Fibroblast of skin of back (primary cell): ENCODE results near the gene MAN1A1.

ENCODE experiments used
- DNase-seq: peaks from one replicate; pipeline ENCODE4 v3.0.0-alpha.2; 2013

Gene MAN1A1

DNA sequence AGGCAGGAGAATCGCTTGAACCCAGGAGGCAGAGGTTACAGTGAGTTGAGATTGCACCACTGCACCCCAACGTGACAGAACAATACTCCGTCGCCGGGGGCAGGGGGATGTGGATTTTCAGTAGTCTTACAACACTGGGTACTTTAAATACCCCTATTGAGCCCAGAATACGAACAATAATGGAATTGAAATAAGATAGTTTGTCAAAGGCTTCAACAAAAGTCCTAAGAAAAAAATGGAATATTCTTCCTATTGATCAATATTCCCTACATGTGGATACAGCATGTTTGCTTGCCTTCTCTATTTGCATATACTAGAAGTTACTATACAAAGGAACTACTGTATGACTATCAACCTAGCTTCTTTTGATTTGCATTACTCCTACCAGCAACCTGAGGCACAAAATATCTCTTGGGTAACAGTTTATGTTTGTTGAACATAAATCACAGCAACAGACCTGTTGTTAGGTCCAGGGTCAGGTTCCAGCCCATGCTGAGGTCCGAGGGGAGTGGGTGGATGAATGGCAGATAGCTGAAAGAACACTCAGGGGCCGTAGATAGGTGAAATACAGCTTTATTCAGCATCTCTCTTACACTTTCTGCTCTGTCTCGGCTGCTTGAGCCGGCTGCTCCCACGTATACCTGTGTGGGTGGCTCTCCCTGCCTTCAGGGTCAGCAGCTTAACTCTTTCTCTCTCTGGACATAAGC, 23.8 kb downstream of the MAN1A1 start:
- no peak for DNase-seq

DNA sequence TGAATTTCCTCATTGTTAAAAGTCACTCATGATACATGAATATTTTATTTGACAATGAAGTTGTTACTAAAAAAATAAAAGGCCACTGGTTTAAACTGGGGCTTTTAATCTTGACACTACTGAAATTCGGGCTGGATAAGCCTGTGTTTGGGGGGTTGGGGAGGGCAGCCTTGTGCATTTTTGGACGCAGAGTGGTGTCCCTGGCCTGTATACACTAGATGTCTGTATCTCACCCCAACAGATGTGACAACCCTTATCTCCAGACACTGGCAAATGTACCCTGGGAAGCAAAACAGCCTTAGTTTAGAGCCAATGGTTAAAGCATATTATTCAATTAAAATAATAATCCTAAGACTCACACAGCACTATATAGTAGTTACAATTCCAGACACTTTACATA, 24.8 kb downstream of the MAN1A1 start:
- no peak for DNase-seq

DNA sequence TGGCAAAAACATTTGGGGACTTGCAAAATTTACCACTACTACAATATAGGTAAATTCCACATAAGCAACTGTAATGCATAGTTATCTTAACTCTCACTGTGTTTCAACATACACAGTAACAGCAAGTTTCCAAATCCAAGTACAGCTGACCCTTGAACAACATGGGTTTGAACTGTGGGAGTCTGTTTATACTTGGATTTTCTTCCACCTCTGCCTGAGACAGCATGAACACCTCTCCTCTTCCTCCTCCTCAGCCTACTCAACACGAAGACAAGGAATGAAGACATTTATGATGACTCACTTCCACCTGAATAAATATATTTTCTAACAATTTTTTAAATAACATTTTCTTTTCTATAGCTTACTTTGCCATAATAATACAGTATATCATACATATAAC, 25.6 kb downstream of the MAN1A1 start:
- DNase-seq: no peak

DNA sequence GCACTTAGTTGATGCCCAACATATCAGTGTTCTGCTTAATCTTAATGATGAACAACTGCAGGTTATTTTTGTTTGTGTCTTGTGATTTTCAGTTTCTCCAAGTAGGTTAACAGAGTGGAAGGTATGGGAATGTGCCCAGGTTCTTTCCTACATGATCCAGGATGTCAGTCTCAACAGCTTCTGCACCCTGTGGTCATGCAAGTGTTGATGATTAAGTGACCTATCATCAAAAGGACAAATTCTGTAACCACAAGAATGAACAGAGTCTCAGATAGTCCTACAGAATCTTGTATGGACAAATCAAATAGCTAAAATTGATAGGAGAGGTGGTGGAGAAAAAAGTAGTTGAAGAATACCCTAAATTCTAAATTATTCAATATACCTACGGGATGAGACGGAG, 26.1 kb downstream of the MAN1A1 start:
- no peak for DNase-seq

DNA sequence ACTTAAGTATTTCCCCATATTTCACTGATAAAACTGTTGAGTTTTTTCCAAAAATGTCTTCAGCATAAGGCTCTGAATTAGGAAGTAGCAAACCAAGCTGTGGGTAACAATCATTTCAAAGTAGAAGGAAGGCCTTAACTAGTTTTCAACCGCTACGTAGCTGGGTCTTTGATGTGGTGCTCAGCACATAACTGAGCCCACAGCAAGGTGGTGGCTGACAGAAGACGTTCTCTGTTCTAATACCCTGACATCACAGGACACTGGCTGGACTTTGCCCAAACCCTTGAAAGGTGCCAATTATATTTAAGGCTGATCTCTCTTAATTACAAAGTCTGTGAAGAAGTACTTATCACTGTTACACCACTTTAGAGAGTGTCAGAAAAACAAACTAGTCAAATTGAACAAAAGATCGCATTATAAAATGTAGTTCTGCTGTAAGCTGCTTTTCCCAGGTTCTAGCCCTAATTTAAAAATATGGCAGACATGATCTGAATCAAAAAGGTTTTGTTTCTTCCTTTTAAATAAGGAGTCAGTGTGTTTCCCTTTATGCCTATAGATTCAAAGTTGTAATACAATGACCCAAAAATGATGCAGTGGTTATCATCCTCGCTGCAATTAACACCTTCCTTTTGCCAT, 26.7 kb downstream of the MAN1A1 start:
- no peak for DNase-seq

DNA sequence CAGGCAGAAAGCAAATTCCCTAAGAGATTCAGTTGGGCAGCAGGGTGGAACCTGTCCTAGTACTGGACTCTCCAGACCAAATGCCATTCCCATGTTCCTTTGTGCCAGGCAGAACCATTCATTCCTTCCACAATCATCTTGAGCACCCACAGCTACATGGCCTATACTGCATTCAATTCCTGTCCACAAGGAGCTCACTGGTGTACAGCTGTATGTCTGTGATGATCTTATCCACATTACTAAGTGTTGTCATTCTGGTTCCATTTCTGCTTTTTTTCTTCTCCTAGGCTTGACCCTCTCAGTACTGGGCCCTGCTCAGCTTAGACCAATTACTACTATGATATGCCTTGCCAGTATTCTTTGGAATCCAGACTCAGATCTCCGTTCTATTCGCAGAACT, 27.5 kb downstream of the MAN1A1 start:
- DNase-seq: no peak

DNA sequence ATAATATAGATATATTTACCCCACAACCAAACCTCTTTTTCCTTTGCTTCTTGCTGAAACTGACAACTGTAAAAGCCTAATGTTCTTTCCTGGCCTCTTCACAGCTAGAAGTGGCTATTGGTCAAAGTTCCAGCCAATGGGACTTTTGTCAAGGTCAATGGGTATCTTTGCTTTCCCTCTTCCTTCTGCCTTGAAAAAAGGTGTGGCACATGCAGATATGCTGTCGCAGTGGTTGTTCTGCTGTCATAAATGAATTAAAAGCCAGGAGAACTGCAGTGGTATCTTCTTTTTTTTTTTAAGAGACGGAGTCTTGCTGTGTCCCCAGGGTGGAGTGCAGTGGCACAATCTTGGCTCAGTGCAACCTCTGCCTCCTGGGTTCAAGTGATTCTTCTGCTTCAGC, 29.9 kb downstream of the MAN1A1 start:
- DNase-seq: no peak

DNA sequence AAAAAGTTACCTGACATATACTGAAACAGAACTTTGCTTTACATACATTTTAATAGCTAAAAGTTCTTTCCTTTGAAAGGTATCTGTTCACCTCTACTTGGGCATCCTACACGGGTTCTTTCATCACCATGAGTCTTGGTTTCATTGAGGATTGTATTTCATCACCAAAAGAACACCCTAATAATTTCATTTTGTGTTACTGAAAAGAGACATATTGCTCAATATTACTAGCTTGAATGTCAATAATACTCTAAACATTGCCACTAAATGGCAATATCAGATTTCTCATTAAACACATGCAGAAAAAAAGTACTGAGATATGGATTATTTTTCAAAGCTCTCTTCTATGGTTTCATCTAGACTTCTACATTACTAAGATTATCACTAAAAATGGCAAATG, 30.8 kb downstream of the MAN1A1 start:
- no peak for DNase-seq

DNA sequence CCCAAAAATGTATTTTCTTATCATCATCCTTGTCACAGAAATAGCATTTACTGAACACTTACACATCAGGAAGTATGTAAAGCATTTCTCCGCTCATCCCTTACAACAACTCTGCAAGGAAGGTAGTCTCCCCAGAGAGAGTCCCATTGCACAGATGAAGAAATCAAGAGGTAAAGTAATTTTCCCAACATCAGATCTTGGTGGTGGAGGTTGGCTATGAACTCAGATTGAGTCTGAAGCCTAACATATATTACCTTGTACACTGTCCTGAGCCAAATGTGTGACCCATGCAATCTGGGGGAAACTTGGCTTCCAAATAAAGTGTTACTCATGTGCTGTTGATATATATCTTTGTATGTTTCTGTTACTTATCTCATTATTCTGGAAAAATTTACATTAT, 31.4 kb downstream of the MAN1A1 start:
- peak; percentile 18 for DNase-seq

DNA sequence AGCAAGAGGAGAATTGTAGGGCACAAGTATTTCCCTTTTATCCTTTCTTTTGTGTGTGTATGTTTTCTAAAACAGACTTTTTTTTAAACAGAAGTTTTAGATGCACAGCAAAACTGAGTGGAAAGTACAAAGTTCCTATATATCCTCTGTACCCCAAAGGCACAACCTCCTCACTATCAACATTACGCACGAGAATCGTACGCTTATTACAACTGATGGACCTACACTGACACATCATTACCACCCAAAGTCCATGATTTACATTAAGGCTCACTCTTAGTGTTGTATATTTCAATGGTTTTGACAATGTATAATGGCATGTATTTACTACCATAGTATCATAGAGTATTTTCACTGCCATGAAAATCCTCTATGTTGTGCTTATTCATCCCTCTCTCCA, 32.6 kb downstream of the MAN1A1 start:
- no peak for DNase-seq

DNA sequence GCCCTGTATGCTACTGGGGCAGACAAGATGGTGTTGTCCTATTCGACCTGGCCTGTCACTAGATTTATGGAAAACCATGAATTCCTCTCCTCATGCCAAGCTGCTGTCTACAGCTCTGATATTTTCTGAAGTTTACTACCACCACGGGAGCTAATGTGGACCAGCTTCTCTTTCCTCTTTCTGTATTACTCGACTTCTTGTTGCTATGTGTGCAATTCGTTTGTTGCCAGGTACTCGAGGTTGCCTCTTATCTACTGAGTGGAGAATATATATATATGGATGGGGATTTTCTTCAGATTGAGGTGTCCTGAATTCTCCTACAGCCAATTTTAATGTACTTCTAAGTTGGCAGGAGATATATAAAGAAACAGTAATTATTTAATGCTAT, 34.7 kb downstream of the MAN1A1 start:
- no peak for DNase-seq

DNA sequence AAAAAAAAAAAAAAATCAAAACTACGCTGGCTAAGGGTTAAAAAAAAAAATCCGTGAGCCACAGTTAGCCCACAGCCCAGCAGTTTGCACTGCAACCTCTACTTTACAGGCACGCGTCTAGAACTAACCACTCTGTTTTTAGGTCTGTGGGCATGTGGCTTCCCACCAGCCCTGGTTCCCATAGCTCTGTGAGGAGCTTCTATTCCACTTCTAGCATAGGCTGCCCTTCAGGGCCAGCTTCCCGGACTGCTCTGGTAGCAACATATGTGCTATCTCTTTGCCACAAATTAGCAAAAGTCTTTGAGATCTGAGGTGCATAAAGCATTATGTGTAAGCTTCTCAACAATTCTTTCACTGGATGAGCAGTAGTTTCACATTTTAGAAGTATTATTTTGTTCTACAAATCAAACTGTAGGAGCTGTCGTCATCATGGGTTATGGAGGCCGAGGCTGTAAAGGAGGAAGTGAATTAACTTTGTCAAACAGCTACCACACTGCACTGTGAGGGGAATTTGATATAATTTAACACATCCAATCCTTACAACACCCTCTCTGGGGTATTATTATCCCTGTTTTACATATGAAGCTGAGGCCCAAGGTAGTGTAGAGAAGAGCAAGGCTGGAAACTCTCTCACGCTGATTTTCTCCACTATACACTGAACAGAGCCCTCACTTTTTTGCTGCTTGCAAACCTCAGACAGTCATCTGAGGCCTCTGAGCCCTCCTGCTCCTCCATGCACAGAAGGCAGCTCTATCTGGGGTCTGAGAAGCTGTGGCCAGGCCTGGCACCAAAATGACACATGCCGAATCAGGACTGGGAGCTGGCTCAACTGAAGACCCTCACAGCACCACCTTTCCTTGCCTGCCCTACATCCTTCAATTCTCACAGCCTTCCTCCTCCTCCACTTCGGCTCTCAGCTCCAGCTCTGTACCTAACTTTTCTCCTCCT, 35.4 kb downstream of the MAN1A1 start:
- DNase-seq: no peak

DNA sequence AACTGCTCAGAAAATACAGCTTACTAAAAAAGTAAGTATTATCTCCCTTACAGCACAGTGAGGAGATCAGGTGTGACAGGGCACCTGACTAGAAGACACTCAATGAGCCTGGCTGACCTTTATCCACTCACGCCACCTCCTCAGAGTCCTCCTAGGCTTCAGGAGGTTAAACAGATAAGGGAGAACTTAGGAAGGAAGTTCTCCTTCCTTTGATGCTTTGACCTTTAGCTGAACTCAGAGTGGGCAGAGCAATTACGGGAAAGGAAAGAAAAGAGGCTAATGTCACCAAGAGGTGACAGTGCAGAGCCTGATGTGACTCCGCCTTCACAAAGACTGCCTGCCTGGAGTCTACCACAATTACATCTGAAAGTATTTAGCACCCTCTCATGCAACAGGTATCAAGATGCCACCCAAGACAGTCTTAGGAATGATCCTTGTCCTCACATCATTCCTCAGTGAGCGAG, 36.7 kb downstream of the MAN1A1 start:
- no peak for DNase-seq

DNA sequence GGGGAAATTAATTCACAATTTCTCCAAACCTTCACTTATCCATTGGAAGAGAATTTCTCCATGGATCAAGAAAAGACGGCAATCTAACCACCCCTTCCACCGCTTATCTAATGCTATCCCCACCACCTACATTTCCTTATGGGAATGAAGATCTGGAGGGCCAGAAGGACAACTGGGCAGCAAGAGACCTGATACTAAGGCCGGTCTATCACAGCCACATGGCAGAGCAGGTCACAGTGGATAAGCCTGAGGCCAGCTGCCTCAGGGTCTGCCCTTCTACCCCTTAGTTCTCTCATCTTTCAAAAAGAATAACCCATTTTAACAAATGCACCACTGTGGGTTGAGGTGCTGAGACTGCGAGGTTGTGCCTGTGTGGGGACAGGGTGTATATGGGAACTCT, 37.1 kb downstream of the MAN1A1 start:
- no peak for DNase-seq

DNA sequence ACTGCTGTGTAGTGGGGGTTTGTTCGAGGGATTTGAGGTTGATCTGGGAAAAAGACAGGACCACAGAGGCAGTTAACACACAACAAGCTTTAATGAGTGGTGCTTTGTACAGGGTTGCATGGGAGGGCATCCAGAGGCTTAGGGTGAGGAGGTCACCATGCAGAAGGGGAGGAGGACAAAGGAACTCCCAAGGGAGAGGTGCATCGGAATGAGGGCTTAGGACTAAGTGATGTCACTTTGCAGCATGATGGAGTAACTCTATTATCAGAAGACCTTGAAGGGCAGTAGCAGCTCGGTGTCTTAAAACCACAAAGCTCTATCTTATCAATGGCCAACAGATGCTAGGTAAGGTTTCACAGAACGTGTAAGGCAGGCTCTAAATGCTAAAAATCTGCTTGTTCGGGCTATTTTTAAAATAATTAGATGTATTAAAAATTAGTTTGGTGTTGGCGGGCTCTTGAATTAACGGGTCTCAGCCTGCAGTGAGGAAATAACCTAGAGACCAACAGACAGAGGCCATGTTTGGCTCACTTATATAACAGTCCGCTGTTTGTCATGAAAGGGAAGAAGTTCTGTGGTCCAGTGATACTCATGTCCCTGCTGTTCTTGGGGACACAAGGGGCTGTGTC, 37.9 kb downstream of the MAN1A1 start:
- DNase-seq: no peak

DNA sequence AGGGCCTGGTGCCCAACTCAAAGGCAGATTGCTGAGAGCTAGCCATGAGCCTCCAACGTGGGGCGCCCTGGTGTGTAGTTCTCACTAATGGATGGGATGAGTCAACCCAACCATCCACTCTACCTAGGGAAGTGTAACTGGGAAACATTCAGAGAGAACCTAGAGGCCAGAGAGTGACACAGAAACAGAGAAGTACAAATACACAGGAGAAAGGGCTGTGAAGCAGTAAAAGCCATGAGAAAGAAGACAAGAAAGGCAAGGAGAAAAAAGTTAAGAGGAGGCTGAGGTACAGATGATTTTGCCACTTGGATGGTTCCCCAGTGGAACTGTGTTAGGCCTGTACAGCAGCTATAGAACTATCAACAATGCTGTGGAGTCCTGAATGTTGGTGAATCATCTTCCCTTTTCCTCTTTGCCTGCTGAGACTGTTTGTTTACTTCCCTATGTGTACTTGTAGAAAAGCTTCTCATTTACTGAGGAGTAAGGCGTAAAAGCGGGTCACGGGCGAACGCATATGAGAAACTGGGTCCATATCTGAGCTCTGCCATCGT, 39.0 kb downstream of the MAN1A1 start:
- no peak for DNase-seq

DNA sequence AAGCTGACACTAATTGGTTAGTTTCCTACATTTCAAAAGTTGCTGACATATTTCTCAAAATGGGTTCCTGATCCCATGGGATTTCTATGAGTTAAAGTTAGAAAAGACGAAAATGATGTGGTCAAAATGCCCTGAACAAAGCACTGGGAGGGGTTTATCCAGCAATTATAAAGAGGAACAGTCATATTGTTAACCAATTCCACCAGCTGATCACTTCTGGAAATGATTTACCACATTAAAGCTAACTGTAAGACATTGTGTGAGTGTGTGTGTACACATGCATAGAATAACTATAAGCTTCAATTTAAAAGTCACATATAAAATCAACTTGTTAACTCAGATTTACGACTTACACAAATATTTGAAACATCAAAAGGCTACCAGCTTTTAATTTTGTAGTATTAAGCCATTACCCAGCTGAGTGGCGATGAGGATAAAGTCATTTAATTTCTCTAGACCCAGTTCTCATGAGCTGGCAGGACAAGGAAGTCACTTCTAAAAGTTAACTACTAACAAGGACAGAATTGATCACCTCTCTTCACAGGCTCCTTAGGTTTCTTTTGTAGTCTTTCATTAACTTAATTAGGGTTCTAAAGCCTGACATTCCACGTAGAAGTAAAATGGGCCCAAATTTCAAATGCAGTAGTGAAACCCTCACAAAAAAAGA, 40.4 kb downstream of the MAN1A1 start:
- DNase-seq: peak; percentile 46

DNA sequence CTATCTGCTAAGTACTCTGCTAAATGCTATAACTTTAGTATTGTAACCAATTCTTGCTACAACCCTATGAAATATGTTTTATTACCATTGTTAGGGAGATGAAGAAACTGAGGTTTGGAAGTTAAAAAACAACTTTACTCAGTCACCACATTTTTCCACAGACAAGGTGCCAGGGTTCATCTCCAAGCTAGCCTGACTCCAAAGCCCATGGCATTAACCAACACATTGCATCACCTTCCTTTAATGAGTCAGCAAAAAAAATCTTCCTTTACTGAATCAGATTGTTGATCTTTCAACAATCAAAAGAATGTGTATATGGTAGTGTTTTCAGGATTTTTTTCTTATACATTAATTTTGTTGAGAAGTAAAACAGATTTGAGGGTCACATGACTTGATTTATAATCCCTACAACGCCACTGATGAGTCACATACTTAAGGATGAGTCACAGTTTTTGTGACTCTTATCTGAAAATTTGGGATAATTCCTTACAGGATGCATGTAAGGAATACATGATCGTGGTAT, 41.5 kb downstream of the MAN1A1 start:
- DNase-seq: peak; percentile 82

DNA sequence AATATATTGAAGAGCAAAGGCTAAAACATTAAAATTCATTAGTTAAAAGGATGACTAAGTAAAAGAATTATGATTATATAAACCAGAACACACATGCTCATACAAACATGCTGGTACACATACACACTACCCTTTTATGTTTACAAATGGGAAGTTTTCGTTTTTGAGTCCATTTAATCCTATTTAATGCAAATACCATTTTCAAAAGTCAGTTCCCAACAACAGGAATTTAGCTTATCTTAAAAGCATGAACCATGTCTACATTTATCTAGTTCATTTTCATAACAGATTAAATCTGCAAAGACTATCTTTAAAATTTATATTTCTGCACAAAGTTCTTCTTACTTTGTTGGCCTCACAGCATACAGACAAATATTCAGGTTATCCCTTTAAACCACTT, 42.5 kb downstream of the MAN1A1 start:
- no peak for DNase-seq

DNA sequence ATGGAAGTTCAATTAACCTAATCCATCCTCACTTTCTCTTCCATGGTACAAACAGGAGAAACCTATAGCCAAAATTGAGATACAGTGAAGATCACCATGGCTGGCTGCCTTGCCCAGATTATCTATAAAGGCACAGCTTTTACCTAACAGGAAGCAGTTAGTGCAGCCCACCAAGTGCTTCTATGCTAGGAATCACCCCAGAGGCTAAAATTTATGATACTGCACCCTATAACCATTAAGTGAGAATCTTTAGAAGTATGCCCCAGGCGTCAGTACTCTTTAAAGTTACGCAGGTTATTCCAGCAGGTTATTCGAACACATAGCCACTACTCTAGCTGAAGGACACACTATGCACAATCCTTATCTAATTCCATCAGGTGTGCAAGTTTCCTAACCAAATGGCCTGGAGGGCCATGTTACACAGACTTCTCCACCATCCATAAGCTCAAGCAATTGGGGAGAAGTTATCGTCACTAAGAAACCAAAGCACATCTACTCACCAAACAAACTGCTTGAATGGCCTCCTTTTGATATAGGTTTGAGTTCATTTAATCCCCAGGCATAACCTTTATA, 43.1 kb downstream of the MAN1A1 start:
- DNase-seq: no peak

DNA sequence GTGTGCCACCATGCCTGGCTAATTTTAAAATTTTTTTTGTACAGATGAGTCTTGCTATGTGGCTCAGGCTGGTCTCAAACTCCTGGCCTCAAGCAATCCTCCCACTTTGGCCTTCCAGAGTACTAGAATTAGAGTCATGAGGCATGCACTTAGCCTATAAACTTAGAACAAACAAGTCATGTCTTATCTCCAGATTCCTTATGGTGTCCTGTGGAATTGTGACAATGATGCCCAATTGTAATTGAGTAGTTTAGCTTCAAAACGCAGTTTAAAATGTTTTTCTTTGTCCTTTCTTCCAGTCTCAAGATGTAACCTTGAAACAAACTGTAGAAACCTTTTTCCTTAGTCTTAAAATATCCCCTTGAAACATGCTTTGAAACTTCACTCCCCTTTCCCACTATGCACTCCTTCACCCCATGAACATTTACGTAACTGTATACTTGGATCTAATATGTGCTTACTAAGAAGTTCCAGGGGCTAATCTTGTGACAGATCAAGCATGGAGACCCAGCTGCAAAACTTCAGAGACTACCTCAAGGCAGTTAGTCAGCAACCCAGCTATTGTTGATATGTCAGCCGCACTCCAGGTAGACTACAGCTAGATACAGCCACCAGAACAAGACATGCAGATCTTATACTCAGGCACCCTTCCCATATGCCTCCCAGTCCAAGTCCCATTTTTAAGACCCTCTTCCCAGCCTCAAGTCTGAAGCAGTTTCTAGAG, 46.2 kb downstream of the MAN1A1 start:
- DNase-seq: no peak
